Testis (tissue), 3 donors: Measurements from ENCODE around the gene CHCHD6. TPM values are rescaled to one million over a fixed set of nuclear protein-coding genes. Genes with fewer than 3 reads are reported as not detected.
A peak's percentile ranks its signal among the peaks of the same experiment; 100 is the strongest.

Source experiments
- DNase-seq: peaks from one replicate; pipeline ENCODE4 v3.0.0-alpha.2; 2019
- H3K27ac ChIP-seq, 2 donors: fragments of 200-600 bp; sonication (generic); one replicate each; pipeline ENCODE4 v1.5.1; 2019
- H3K27me3 ChIP-seq: fragments of 200-600 bp; sonication (generic); one replicate; pipeline ENCODE4 v1.5.1; 2019
- H3K36me3 ChIP-seq: fragments of 200-600 bp; sonication (generic); one replicate; pipeline ENCODE4 v1.5.1; 2017; ENCODE audit warnings: low read depth; ENCODE audit errors: missing control alignments
- H3K4me1 ChIP-seq: fragments of 200-600 bp; sonication (generic); one replicate; pipeline ENCODE4 v1.5.1; 2019
- H3K4me3 ChIP-seq, 2 donors: fragments of 200-600 bp; sonication (generic); one replicate each; pipeline ENCODE4 v1.5.1; 2017 to 2019
- H3K9me3 ChIP-seq: fragments of 200-600 bp; sonication (generic); one replicate; pipeline ENCODE4 v1.5.1; 2017
- POLR2A ChIP-seq: fragments of 450-650 bp; IDR thresholded peaks from one replicate; pipeline ENCODE4 v1.6.1; 2017; ENCODE audit warnings: antibody characterized with exemption, mild to moderate bottlenecking, moderate library complexity
- WGBS, 2 donors: methylation state at CpG; one replicate each; pipeline ENCODE4 v1.1.5; 2018; 5-methylcytosine and 5-hydroxymethylcytosine counted together
- intact Hi-C: fragments of 100-400 bp; cut with DNase I; formaldehyde crosslinking; loops from one replicate; pipeline ENCODE4 v1.15.1; 2023; ENCODE audit warnings: low total_unique reads
- polyA plus RNA-seq: library from polyadenylated mRNA; stranded (reverse); fragments of 350-450 nt; fragmentation: Illumina TruSeq; extraction: RNeasy Lipid Tissue Mini Kit (QIAGEN cat#74804); gene quantifications from one replicate; pipeline ENCODE4 v1.2.3, GENCODE V29; 2014; ENCODE audit warnings: low read depth, low replicate concordance; ENCODE audit not compliant: insufficient read depth
- total RNA-seq, 2 donors: library from RNA; depleted of rRNA; stranded (reverse); fragments of >200 nt; gene quantifications; one replicate each; pipeline ENCODE4 v1.2.3, GENCODE V29; 2016
- TF ChIP-seq, protein P1 (sequence below), 3 experiments: fragments of 450-650 bp in 2 of 3; fragments of 200-600 bp in 1 of 3; sonication (generic) in 1 of 3; IDR thresholded peaks; one replicate each; pipeline ENCODE4 v1.5.1; 2016 to 2019; ENCODE audit warnings: antibody characterized with exemption in 3 of 3, mild to moderate bottlenecking in 2 of 3, moderate library complexity in 1 of 3

Gene CHCHD6
- total and polyA plus RNA-seq, 3 donors from 2014 or later, result 47.6 to 84.6 (median 49.9) TPM

- H3K4me3 ChIP-seq, result no peak overlapping the region
- no peaks in the 10 kb centered on the region for H3K4me1 ChIP-seq
- TF ChIP-seq POLR2A, result no peak
- TF ChIP-seq, protein P1, sequence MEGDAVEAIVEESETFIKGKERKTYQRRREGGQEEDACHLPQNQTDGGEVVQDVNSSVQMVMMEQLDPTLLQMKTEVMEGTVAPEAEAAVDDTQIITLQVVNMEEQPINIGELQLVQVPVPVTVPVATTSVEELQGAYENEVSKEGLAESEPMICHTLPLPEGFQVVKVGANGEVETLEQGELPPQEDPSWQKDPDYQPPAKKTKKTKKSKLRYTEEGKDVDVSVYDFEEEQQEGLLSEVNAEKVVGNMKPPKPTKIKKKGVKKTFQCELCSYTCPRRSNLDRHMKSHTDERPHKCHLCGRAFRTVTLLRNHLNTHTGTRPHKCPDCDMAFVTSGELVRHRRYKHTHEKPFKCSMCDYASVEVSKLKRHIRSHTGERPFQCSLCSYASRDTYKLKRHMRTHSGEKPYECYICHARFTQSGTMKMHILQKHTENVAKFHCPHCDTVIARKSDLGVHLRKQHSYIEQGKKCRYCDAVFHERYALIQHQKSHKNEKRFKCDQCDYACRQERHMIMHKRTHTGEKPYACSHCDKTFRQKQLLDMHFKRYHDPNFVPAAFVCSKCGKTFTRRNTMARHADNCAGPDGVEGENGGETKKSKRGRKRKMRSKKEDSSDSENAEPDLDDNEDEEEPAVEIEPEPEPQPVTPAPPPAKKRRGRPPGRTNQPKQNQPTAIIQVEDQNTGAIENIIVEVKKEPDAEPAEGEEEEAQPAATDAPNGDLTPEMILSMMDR (IDR thresholded peaks at IDR 0.05), result no peak
- no peaks in the 10 kb centered on the region for H3K9me3 ChIP-seq
- H3K27me3 ChIP-seq, result no peaks in the 10 kb centered on the region
- 94 to 97% methylated on average over 4 of the region's 4 CpGs for WGBS, 2 donors
- DNase-seq, result no peak
- intact Hi-C loops, result no loop called here
- H3K27ac ChIP-seq, result no peak overlapping the region
- H3K36me3 ChIP-seq, result no peaks in the 10 kb centered on the region
These were observed 103.8 kb downstream of the CHCHD6 start for GRCh38 chr3:126807795-126808194.

DNA sequence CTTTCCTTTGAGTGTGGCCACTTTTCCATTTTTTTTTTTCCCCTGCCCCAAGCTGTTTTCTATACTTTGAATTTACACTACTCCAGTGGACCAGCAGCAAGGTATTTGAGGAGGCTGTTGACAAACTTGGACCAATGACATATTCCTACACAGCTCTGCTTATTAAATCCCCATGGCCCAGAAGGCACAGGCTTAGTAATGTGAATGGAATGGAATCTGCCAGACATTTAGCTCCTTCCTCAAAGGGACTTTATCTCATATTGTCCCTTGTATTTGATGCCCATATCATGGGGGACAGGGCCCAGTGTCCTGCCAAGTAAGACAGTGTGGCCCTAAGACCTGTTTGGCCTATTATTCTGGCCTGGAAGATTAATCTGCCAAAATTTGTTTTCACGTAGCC, 107.5 kb downstream of the CHCHD6 start:
- H3K4me1 ChIP-seq, result no peaks in the 10 kb centered on the region
- H3K36me3 ChIP-seq, result no peaks in the 10 kb centered on the region
- WGBS, 2 donors, result 42 to 70% methylated on average over 1 of the region's 1 CpG

DNA sequence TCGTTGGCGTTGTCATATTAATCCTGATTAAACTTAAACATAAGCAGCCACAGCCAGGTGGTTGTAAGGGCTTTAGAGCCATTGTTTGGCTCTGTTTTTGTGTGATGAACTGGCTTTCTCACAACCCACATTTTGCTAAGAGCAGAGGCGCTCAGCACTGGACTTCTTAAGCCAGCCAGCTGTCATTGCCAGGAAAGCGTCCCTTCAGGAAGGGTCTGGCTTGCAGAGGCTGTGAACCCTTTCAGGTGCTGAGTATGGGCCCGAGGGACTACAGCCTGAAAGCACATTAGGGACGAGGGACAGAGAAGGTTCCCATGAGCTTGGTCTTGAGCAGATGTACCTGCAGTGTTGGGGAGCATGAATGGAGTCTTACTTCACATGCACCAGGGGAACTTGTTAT, 112.3 kb downstream of the CHCHD6 start:
- TF ChIP-seq, protein P1 (IDR thresholded peaks at IDR 0.05), result no peak
- no peak for TF ChIP-seq POLR2A
- intact Hi-C loops, result no loop called here
- 80 to 89% methylated on average over 6 of the region's 6 CpGs for WGBS, 2 donors

More for the DNA sequence above, 107.5 kb downstream of the CHCHD6 start:
- no peak for TF ChIP-seq POLR2A
- TF ChIP-seq, protein P1 (IDR thresholded peaks at IDR 0.05), result no peak
- intact Hi-C loops, result no loop called here
- no peak overlapping the region for H3K4me3 ChIP-seq
- DNase-seq, result no peak
- H3K9me3 ChIP-seq, result no peaks in the 10 kb centered on the region
- H3K27ac ChIP-seq, result no peak overlapping the region
- no peaks in the 10 kb centered on the region for H3K27me3 ChIP-seq

DNA sequence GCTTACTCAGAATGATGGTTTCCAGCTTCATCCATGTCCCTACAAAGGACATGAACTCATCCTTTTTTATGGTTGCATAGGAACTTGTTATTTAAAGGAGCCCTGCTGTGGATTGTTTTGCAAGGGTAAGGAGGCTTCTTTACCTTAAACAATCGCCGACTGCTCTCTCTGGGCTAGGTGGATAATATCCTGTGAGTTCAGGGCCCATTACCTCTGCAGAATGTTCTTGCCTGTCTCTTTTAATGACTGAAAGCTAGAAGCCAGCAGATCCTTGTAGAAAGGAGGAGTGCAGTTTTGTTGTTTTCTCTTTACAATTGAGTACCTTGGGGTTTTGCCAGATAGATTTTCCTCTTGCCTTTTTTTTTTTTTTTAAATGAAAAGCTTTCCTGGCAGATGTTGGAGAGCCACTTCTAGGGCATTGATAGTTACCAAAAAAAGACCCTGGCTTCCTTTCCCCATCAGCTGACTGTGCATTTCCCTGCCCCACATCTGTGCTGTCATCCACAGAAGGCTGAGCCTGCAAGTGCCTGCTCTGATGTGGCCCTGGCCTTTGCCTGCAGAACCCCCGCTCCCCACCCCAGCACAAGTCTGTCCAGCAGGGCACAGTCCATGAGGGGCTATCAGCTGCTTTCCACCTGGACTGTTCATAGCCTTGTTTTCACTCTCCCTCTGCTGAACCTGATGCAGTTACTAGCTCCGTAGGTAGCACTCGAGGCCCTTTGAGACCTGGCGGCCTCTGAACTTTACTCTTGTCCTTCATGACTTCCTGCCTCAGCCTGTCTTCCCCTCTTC, 113.1 kb downstream of the CHCHD6 start:
- TF ChIP-seq, protein P1 (IDR thresholded peaks at IDR 0.05), result no peak
- TF ChIP-seq POLR2A, result no peak

More for the DNA sequence above, 112.3 kb downstream of the CHCHD6 start:
- H3K36me3 ChIP-seq, result no peaks in the 10 kb centered on the region
- DNase-seq, result no peak
- H3K4me3 ChIP-seq, result no peak overlapping the region
- no peaks in the 10 kb centered on the region for H3K9me3 ChIP-seq
- no peak overlapping the region for H3K27ac ChIP-seq
- H3K27me3 ChIP-seq, result no peaks in the 10 kb centered on the region
- H3K4me1 ChIP-seq, result peaks cover 5% of the 10 kb centered on the region

DNA sequence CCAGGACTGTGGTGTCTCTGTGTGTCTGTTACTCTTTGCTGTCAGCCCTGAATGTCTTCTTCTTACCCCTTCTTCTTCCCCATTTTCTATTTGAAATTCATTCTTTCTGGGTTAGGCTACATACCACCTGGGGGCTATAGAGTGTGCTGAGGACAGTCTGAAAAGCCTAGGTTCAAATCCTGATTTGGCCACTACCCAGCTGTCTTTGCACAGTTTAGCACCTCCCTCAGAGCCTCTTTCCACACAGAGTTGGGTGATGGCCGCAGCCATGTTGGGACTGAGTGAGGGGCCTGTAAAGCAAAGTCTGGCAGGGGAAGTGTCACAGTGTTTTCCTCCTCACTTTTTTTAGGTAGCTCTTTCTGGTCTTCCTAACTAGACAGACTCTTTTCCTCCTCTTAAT, 113.7 kb downstream of the CHCHD6 start:
- Histone ChIP-seq H3K9me3 (no peaks in the 10 kb centered on the region), H3K27me3 (no peaks in the 10 kb centered on the region), H3K36me3 (no peaks in the 10 kb centered on the region), H3K4me1 (peaks cover 5% of the 10 kb centered on the region), H3K27ac (no peak overlapping the region), H3K4me3 (no peak overlapping the region)
- DNase-seq, result no peak
- TF ChIP-seq, protein P1 (IDR thresholded peaks at IDR 0.05), result no peak
- TF ChIP-seq POLR2A, result no peak
- 100% methylated on average over 1 of the region's 1 CpG for WGBS, 2 donors
- intact Hi-C loops, result no loop called here

More for the DNA sequence above, 113.1 kb downstream of the CHCHD6 start:
- Histone ChIP-seq H3K27me3 (no peaks in the 10 kb centered on the region), H3K9me3 (no peaks in the 10 kb centered on the region), H3K27ac (no peak overlapping the region), H3K4me3 (no peak overlapping the region), H3K4me1 (peaks cover 5% of the 10 kb centered on the region), H3K36me3 (no peaks in the 10 kb centered on the region)
- 56 to 65% methylated on average over 6 of the region's 6 CpGs for WGBS, 2 donors
- intact Hi-C loops, result no loop called here
- peak; percentile 25 for DNase-seq
